Measurements from ENCODE around the gene RAD23A. TPM values are rescaled to one million over a fixed set of nuclear protein-coding genes. Genes with fewer than 3 reads are reported as not detected.
"Not testable (repeated sequence)": the region's sequence is repeated elsewhere in the genome, so short reads cannot be mapped to it uniquely, and the experiment has no call there.

Gene RAD23A
- total RNA-seq, 1 donor from 2014 or later = 202 TPM

DNA sequence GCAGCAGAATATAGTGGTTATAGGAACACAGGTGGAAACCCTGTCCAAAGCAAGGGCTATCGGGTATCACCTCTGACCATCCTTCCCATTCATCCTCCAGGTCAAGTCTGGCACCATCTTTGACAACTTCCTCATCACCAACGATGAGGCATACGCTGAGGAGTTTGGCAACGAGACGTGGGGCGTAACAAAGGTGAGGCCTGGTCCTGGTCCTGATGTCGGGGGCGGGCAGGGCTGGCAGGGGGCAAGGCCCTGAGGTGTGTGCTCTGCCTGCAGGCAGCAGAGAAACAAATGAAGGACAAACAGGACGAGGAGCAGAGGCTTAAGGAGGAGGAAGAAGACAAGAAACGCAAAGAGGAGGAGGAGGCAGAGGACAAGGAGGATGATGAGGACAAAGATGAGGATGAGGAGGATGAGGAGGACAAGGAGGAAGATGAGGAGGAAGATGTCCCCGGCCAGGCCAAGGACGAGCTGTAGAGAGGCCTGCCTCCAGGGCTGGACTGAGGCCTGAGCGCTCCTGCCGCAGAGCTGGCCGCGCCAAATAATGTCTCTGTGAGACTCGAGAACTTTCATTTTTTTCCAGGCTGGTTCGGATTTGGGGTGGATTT, 2.1 kb upstream of the RAD23A start:
- H3K4me3 Mint-ChIP-seq = peak overlapping the region; percentile 17
- H3K36me3 Mint-ChIP-seq (ENCODE audit: low read depth) = peaks cover 63% of the 10 kb centered on the region
- no peaks in the 10 kb centered on the region for H3K27me3 Mint-ChIP-seq (ENCODE audit: insufficient read depth)
- H3K27ac Mint-ChIP-seq = peak overlapping the region; percentile 89
- intact Hi-C loops (cut with micrococcal nuclease) = loop anchor here (2.0 kb wide), 1 partner anchor 207 kb away; the partner anchor contains the start of genes IER2 and STX10
- H3K4me1 Mint-ChIP-seq (ENCODE audit: low read depth) = peaks cover 59% of the 10 kb centered on the region
- H3K9me3 Mint-ChIP-seq = no peaks in the 10 kb centered on the region
- DNase-seq (ENCODE audit: low spot score) = no peak

DNA sequence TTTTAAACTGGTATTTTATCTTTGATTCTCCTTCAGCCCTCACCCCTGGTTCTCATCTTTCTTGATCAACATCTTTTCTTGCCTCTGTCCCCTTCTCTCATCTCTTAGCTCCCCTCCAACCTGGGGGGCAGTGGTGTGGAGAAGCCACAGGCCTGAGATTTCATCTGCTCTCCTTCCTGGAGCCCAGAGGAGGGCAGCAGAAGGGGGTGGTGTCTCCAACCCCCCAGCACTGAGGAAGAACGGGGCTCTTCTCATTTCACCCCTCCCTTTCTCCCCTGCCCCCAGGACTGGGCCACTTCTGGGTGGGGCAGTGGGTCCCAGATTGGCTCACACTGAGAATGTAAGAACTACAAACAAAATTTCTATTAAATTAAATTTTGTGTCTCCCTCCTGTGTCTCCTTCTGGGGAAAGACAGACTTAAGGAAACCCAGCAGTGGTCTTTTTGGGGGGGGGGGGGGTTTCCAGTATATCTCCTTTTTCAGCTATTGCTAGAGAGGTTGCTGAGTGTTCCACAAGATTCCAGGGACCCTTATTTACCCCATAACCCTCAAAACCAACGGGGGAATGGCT, 1.5 kb upstream of the RAD23A start:
- H3K9me3 Mint-ChIP-seq = no peaks in the 10 kb centered on the region
- intact Hi-C loops (cut with micrococcal nuclease) = loop anchor here (2.0 kb wide), 1 partner anchor 207 kb away; the partner anchor contains the start of genes IER2 and STX10
- peak overlapping the region; percentile 94 for H3K27ac Mint-ChIP-seq
- no peaks in the 10 kb centered on the region for H3K27me3 Mint-ChIP-seq (ENCODE audit: insufficient read depth)
- H3K36me3 Mint-ChIP-seq (ENCODE audit: low read depth) = peaks cover 58% of the 10 kb centered on the region
- no peak overlapping the region for H3K4me3 Mint-ChIP-seq
- DNase-seq (ENCODE audit: low spot score) = no peak
- H3K4me1 Mint-ChIP-seq (ENCODE audit: low read depth) = peaks cover 54% of the 10 kb centered on the region

DNA sequence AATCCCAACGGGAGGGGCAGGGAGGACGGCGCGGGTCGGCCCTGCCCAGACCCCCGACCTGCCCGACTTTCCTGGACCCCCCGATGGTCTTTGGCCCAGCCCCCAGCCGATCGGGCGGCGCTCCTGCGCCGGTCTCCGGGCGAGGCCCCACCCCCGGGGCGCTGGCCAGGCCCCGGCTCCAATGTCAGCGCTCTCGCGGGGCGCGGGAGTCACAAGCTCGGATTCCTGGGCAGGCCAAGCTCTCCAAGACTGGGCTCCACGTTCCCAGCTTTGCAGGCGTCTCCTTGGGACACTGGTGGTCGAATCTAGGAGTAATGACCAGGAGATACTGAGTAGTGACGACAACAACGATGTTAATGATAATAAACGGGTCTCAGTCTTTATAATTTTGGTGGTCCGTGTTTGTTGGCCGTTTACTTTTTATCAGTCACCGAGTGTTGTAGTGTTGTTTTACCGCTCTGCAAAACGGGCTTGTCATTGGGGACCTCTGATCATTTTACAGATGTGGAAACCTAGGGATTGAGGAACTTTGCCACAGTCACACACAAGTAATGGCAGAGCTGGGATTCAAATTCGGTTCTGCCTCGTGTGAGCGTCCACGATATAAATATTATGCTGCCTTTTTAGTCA, 545 bp downstream of the RAD23A start:
- Mint-ChIP-seq H3K27me3 (ENCODE audit: insufficient read depth) (no peaks in the 10 kb centered on the region), H3K4me1 (ENCODE audit: low read depth) (peaks cover 42% of the 10 kb centered on the region), H3K27ac (peak overlapping the region; percentile 81), H3K36me3 (ENCODE audit: low read depth) (peaks cover 50% of the 10 kb centered on the region), H3K9me3 (no peaks in the 10 kb centered on the region), H3K4me3 (peak overlapping the region; percentile 92)
- intact Hi-C loops (cut with micrococcal nuclease) = loop anchor here (1.0 kb wide), 1 partner anchor 8 kb away; no protein-coding TSS in a partner anchor
- peak; percentile 53 for DNase-seq (ENCODE audit: low spot score)

DNA sequence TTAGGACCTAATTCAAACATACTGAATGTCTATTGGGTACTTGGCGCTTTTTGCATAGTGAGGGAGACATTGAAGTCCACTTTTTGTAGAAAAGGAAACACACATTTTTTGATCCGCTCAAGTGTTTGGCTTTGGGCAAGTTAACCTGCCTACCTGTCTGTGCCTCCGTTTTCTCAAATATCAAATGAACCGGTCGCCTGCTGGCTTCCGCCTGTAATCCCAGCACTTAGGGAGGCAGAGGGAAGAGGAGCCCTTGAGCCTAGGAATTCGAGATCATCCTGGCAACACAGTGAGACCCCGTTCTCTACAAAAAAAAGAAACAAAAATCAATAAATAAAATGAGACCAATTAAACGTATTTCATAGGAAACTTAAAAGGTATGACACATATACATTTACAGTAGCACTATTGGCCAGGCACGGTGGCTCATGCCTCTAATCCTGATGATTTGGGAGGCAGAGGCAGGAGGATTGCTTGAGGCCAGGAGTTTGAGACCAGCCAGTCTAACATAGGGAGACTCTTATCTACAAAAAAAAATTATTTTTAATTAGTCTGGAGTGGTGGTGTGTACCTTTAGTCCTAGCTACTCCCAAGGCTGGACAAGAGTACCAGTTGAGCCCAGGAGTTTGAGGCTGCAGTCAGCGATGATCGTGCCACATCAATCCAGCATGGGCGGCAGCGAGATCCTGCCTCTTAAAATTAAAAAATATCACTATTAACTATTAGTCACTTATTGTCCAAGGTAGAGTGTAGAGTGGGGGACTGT, 1.3 kb downstream of the RAD23A start:
- Mint-ChIP-seq H3K4me1 (ENCODE audit: low read depth) (peaks cover 42% of the 10 kb centered on the region), H3K36me3 (ENCODE audit: low read depth) (peaks cover 55% of the 10 kb centered on the region), H3K27ac (peak overlapping the region; percentile 81), H3K9me3 (no peaks in the 10 kb centered on the region), H3K27me3 (ENCODE audit: insufficient read depth) (no peaks in the 10 kb centered on the region), H3K4me3 (peak overlapping the region; percentile 92)
- intact Hi-C loops (cut with micrococcal nuclease) = loop anchor here (1.0 kb wide), 1 partner anchor 7 kb away; no protein-coding TSS in a partner anchor
- DNase-seq (ENCODE audit: low spot score) = no peak

DNA sequence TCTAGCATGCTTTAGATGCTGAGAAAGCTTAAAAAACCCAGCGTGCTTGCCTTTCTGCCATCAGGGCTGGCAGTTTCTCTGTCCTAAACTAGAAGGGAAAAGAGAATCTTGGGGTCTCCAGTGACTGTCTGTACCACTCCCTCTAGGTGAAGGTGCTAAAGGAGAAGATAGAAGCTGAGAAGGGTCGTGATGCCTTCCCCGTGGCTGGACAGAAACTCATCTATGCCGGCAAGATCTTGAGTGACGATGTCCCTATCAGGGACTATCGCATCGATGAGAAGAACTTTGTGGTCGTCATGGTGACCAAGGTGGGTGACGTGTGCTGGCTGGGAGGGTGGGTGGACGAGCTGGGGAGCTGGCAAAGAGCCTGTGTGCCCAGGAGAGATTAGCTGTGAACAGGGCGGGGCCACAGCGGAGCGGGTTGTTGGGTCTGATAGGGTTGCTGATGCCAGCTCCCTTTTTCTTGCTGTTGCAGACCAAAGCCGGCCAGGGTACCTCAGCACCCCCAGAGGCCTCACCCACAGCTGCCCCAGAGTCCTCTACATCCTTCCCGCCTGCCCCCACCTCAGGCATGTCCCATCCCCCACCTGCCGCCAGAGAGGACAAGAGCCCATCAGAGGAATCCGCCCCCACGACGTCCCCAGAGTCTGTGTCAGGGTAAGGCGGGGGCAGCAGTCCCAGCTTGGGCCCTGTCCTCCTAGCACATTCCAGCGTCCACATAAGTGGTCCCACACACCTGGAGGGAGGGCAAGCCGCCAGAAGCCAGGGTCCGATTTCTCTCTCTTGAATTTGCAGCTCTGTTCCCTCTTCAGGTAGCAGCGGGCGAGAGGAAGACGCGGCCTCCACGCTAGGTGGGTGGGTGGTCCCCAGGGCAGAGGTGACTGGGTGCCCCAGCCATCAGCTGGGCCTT, 2.3 kb downstream of the RAD23A start:
- Mint-ChIP-seq H3K27ac (no peak overlapping the region), H3K9me3 (no peaks in the 10 kb centered on the region), H3K4me3 (peak overlapping the region; percentile 51), H3K27me3 (ENCODE audit: insufficient read depth) (no peaks in the 10 kb centered on the region), H3K4me1 (ENCODE audit: low read depth) (peaks cover 42% of the 10 kb centered on the region), H3K36me3 (ENCODE audit: low read depth) (peaks cover 52% of the 10 kb centered on the region)
- no peak for DNase-seq (ENCODE audit: low spot score)
- intact Hi-C loops (cut with micrococcal nuclease) = no loop called here

DNA sequence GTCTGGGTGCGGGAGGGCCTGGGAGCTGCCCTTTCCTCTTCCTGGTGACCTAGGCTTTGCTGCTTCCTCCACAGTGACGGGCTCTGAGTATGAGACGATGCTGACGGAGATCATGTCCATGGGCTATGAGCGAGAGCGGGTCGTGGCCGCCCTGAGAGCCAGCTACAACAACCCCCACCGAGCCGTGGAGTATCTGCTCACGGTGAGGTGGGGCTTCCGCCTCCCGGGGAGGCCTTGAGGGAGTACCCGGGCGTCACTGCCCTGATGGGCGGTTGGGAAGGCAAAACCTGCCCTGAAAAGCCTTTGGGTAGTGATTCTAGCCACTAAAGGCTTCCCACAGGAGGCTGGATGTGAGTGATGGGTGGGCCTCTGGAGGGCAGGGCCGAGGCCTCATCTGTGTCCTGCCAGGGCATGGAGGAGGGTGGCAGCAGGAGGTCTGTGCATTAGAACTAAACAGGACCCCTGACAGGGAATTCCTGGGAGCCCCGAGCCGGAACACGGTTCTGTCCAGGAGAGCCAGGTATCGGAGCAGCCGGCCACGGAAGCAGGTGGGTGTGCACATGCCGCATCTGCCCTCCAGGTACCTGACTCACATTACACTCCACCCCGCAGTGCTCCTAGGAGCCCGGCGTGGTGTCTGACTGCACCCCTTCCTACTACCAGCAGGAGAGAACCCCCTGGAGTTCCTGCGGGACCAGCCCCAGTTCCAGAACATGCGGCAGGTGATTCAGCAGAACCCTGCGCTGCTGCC, 3.1 kb downstream of the RAD23A start:
- Mint-ChIP-seq H3K36me3 (ENCODE audit: low read depth) (peaks cover 47% of the 10 kb centered on the region), H3K4me3 (no peak overlapping the region), H3K27me3 (ENCODE audit: insufficient read depth) (no peaks in the 10 kb centered on the region), H3K9me3 (no peaks in the 10 kb centered on the region), H3K27ac (peak overlapping the region; percentile 34), H3K4me1 (ENCODE audit: low read depth) (peaks cover 37% of the 10 kb centered on the region)
- intact Hi-C loops (cut with micrococcal nuclease) = no loop called here
- DNase-seq (ENCODE audit: low spot score) = no peak

DNA sequence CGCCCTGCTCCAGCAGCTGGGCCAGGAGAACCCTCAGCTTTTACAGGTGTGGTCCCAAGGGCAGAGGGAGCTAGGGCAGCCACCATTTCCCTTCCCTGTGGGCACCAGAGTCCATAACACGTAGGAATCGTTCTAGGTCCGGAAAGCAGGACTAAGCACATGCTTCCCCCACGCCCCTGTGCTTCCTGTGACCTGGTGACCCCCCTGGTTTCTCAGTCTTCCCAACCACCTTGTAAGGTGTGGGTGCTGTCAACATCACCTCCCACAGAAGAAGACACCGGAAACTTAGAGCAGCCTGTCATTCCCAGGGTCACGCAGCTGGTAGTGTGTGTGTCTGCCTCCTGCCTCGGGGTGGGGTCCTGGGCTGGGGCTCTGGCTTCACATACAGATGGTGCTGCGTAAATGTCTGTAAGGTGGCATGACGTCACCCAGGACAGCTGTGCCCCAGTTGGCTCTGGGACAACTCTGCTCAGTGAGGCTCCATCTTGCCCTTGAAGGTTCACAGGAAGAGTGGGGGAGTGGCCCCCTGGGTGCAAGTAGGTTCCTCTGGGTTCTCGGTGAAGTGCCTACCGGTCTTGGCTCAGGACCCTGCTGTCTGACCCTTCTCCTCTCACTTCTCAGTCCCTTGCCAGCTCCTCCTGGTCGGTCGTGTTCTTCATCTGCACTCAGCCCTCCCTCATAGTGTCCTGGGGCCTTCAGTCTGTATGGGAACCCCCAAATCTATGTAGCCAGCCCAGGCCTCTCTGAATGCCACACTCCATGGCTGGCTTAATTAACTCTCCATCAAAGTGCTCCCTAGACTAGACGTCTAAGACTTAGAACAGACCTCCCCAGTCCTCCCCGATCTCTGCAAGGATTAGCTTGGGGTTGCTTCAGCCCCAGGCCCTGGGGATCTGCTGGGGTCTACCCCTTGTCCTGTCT, 4.0 kb downstream of the RAD23A start:
- peaks cover 49% of the 10 kb centered on the region for H3K36me3 Mint-ChIP-seq (ENCODE audit: low read depth)
- intact Hi-C loops (cut with micrococcal nuclease) = no loop called here
- H3K4me3 Mint-ChIP-seq = no peak overlapping the region
- peak overlapping the region; percentile 80 for H3K27ac Mint-ChIP-seq
- H3K4me1 Mint-ChIP-seq (ENCODE audit: low read depth) = peaks cover 42% of the 10 kb centered on the region
- no peaks in the 10 kb centered on the region for H3K27me3 Mint-ChIP-seq (ENCODE audit: insufficient read depth)
- DNase-seq (ENCODE audit: low spot score) = no peak
- H3K9me3 Mint-ChIP-seq = no peaks in the 10 kb centered on the region

DNA sequence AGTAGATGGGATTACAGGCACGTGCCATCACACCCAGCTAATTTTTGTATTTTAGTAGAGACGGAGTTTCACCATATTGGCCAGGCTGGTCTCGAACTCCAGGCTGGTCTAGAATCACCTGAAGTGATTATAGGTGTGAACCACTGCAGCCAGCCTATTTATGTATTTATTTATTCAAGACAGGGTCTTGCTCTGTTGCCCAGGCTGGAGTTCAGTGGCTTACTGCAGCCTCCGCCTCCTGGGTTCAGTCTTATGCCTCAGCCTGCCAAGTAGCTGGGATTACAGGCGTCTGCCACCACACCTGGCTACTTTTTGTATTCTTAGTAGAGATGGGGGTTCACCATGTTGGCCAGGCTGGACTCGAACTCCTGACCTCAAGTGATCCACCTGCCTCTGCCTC, 6.4 kb downstream of the RAD23A start:
- DNase-seq (ENCODE audit: low spot score); H3K4me3 Mint-ChIP-seq; H3K27me3 Mint-ChIP-seq (ENCODE audit: insufficient read depth); H3K9me3 Mint-ChIP-seq; intact Hi-C loops (cut with micrococcal nuclease): not testable (repeated sequence)
- Mint-ChIP-seq H3K36me3 (ENCODE audit: low read depth) (peaks cover 41% of the 10 kb centered on the region), H3K27ac (peak overlapping the region; percentile 3), H3K4me1 (ENCODE audit: low read depth) (peaks cover 40% of the 10 kb centered on the region)

DNA sequence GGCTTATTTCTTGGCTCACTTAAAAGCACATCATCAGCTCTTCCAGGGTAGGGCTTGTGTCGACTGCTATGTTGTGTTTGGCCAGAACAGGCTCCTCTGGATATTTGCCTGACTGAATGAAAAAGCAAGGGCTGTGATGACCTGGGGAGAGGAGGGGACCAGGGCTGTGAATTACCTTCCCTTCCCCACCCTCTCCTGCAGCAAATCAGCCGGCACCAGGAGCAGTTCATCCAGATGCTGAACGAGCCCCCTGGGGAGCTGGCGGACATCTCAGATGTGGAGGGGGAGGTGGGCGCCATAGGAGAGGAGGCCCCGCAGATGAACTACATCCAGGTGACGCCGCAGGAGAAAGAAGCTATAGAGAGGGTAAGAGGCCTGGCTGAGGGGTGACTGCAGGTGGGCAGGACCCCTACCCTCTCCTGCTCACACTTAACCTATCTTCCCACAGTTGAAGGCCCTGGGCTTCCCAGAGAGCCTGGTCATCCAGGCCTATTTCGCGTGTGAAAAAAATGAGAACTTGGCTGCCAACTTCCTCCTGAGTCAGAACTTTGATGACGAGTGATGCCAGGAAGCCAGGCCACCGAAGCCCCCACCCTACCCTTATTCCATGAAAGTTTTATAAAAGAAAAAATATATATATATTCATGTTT, 7.0 kb downstream of the RAD23A start:
- peaks cover 38% of the 10 kb centered on the region for H3K4me1 Mint-ChIP-seq (ENCODE audit: low read depth)
- H3K4me3 Mint-ChIP-seq = no peak overlapping the region
- peaks cover 40% of the 10 kb centered on the region for H3K36me3 Mint-ChIP-seq (ENCODE audit: low read depth)
- DNase-seq (ENCODE audit: low spot score) = no peak
- no peaks in the 10 kb centered on the region for H3K27me3 Mint-ChIP-seq (ENCODE audit: insufficient read depth)
- no peaks in the 10 kb centered on the region for H3K9me3 Mint-ChIP-seq
- no peak overlapping the region for H3K27ac Mint-ChIP-seq
- intact Hi-C loops (cut with micrococcal nuclease) = no loop called here

DNA sequence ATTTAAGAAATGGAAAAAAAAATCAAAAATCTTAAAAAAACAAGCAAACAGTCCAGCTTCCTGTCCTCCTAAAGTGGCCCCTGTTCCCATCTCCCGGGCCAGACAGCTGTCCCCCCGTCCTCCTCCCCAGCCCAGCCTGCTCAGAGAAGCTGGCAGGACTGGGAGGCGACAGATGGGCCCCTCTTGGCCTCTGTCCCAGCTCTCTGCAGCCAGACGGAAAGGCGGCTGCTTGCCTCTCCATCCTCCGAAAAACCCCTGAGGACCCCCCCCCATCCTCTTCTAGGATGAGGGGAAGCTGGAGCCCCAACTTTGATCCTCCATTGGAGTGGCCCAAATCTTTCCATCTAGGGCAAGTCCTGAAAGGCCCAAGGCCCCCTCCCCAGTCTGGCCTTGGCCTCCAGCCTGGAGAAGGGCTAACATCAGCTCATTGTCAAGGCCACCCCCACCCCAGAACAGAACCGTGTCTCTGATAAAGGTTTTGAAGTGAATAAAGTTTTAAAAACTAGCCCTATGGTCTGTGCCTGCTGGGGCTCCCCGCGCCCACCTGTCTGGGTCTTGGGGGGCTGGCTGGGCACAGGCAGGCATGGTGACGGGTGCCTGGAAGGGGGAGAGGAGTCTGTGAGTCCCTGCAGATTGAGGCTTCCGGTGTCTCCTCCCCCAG, 7.6 kb downstream of the RAD23A start:
- Mint-ChIP-seq H3K27me3 (ENCODE audit: insufficient read depth) (no peaks in the 10 kb centered on the region), H3K36me3 (ENCODE audit: low read depth) (peaks cover 37% of the 10 kb centered on the region), H3K9me3 (no peaks in the 10 kb centered on the region), H3K27ac (no peak overlapping the region), H3K4me3 (no peak overlapping the region), H3K4me1 (ENCODE audit: low read depth) (peaks cover 35% of the 10 kb centered on the region)
- intact Hi-C loops (cut with micrococcal nuclease) = no loop called here
- DNase-seq (ENCODE audit: low spot score) = no peak
